Erythroblast (primary cell): Measurements from ENCODE around the gene ELAVL2.

Experiments
- GATA1 ChIP-seq: IDR thresholded peaks from 2 replicates; pipeline ENCODE4 v1.6.1; 2011; ENCODE audit warnings: low read depth, mild to moderate bottlenecking, control low read depth, low read length, moderate library complexity
- POLR2A ChIP-seq: IDR thresholded peaks from 2 replicates; pipeline ENCODE4 v1.6.1; 2011; ENCODE audit warnings: mild to moderate bottlenecking, low read length

GRCh38 chr9:23643656-23644258, 182.3 kb downstream of the ELAVL2 start:
- TF ChIP-seq POLR2A, result no peak
- no peak for TF ChIP-seq GATA1
